HEK293 (cell line): ENCODE results near the gene HIRA.

Experiments used
- CTCF ChIP-seq: fragments of 450-650 bp; formaldehyde crosslinking; IDR thresholded peaks from 2 replicates; pipeline ENCODE4 v1.5.1; 2016; ENCODE audit warnings: missing biosample characterization, missing genetic modification characterization
- GLIS2 ChIP-seq: fragments of 450-650 bp; formaldehyde crosslinking; IDR thresholded peaks from 2 replicates; pipeline ENCODE4 v1.5.1; 2016; ENCODE audit warnings: missing biosample characterization, missing genetic modification characterization
- HIC1 ChIP-seq: fragments of 450-650 bp; formaldehyde crosslinking; IDR thresholded peaks from 2 replicates; pipeline ENCODE4 v1.5.1; 2016; ENCODE audit warnings: missing biosample characterization, missing genetic modification characterization
- IKZF3 ChIP-seq: fragments of 450-650 bp; IDR thresholded peaks from 2 replicates; pipeline ENCODE4 v1.5.0; 2018; ENCODE audit warnings: missing biosample characterization, mild to moderate bottlenecking, missing genetic modification characterization, moderate library complexity
- INSM2 ChIP-seq: fragments of 450-650 bp; formaldehyde crosslinking; IDR thresholded peaks from 2 replicates; pipeline ENCODE4 v1.5.1; 2016; ENCODE audit warnings: missing biosample characterization, missing genetic modification characterization
- OVOL3 ChIP-seq: fragments of 450-650 bp; formaldehyde crosslinking; IDR thresholded peaks from 2 replicates; pipeline ENCODE4 v1.5.1; 2016; ENCODE audit warnings: missing biosample characterization, missing genetic modification characterization
- SP2 ChIP-seq: fragments of 450-650 bp; formaldehyde crosslinking; IDR thresholded peaks from 2 replicates; pipeline ENCODE4 v1.5.1; 2016; ENCODE audit warnings: missing biosample characterization, missing genetic modification characterization
- SP3 ChIP-seq: fragments of 450-650 bp; formaldehyde crosslinking; IDR thresholded peaks from 2 replicates; pipeline ENCODE4 v1.5.1; 2016; ENCODE audit warnings: missing biosample characterization, missing genetic modification characterization
- WT1 ChIP-seq: fragments of 450-650 bp; formaldehyde crosslinking; IDR thresholded peaks from 2 replicates; pipeline ENCODE4 v1.5.1; 2016; ENCODE audit warnings: missing biosample characterization, missing genetic modification characterization
- YY2 ChIP-seq: fragments of 450-650 bp; formaldehyde crosslinking; IDR thresholded peaks from 2 replicates; pipeline ENCODE4 v1.5.1; 2016; ENCODE audit warnings: missing biosample characterization, missing genetic modification characterization
- ZBTB17 ChIP-seq: fragments of 450-650 bp; formaldehyde crosslinking; IDR thresholded peaks from 2 replicates; pipeline ENCODE4 v1.5.1; 2016; ENCODE audit warnings: missing biosample characterization, missing genetic modification characterization
- ZBTB20 ChIP-seq: fragments of 450-650 bp; formaldehyde crosslinking; IDR thresholded peaks from 2 replicates; pipeline ENCODE4 v1.5.1; 2016; ENCODE audit warnings: missing biosample characterization, missing genetic modification characterization
- ZBTB8A ChIP-seq: fragments of 450-650 bp; formaldehyde crosslinking; IDR thresholded peaks from 2 replicates; pipeline ENCODE4 v1.5.1; 2016; ENCODE audit warnings: missing biosample characterization, missing genetic modification characterization
- ZFHX2 ChIP-seq: fragments of 450-650 bp; formaldehyde crosslinking; conservative IDR thresholded peaks from 2 replicates; pipeline ENCODE4 v1.5.1; 2016; ENCODE audit warnings: missing biosample characterization, missing genetic modification characterization
- ZFP37 ChIP-seq: fragments of 450-650 bp; formaldehyde crosslinking; IDR thresholded peaks from 2 replicates; pipeline ENCODE4 v1.5.1; 2016; ENCODE audit warnings: missing biosample characterization, missing genetic modification characterization
- ZNF10 ChIP-seq: fragments of 450-650 bp; formaldehyde crosslinking; IDR thresholded peaks from 2 replicates; pipeline ENCODE4 v1.5.1; 2017; ENCODE audit warnings: missing biosample characterization, missing genetic modification characterization
- ZNF155 ChIP-seq: fragments of 450-650 bp; formaldehyde crosslinking; IDR thresholded peaks from 2 replicates; pipeline ENCODE4 v1.5.1; 2016; ENCODE audit warnings: missing biosample characterization, missing genetic modification characterization
- ZNF157 ChIP-seq: fragments of 450-650 bp; formaldehyde crosslinking; IDR thresholded peaks from 2 replicates; pipeline ENCODE4 v1.5.1; 2016; ENCODE audit warnings: missing biosample characterization, missing genetic modification characterization
- ZNF311 ChIP-seq: fragments of 450-650 bp; formaldehyde crosslinking; IDR thresholded peaks from 2 replicates; pipeline ENCODE4 v1.5.1; 2017; ENCODE audit warnings: missing biosample characterization, missing genetic modification characterization, borderline replicate concordance
- ZNF394 ChIP-seq: fragments of 450-650 bp; formaldehyde crosslinking; IDR thresholded peaks from 2 replicates; pipeline ENCODE4 v1.5.1; 2016; ENCODE audit warnings: missing biosample characterization, missing genetic modification characterization, mild to moderate bottlenecking, moderate library complexity, borderline replicate concordance
- ZNF501 ChIP-seq: fragments of 450-650 bp; formaldehyde crosslinking; IDR thresholded peaks from 2 replicates; pipeline ENCODE4 v1.5.1; 2016; ENCODE audit warnings: missing biosample characterization, missing genetic modification characterization
- ZNF510 ChIP-seq: fragments of 450-650 bp; formaldehyde crosslinking; IDR thresholded peaks from 2 replicates; pipeline ENCODE4 v1.5.1; 2018; ENCODE audit warnings: mild to moderate bottlenecking, missing genetic modification characterization, missing biosample characterization; ENCODE audit not compliant: insufficient replicate concordance
- ZNF571 ChIP-seq: fragments of 450-650 bp; formaldehyde crosslinking; IDR thresholded peaks from 2 replicates; pipeline ENCODE4 v1.5.0; 2017; ENCODE audit warnings: missing biosample characterization, missing genetic modification characterization
- ZNF660 ChIP-seq: fragments of 450-650 bp; IDR thresholded peaks from 2 replicates; pipeline ENCODE4 v1.5.1; 2018; ENCODE audit warnings: missing biosample characterization, mild to moderate bottlenecking, missing genetic modification characterization
- ZNF677 ChIP-seq: fragments of 450-650 bp; IDR thresholded peaks from 2 replicates; pipeline ENCODE4 v1.5.0; 2018; ENCODE audit warnings: missing biosample characterization, mild to moderate bottlenecking, missing genetic modification characterization, moderate library complexity
- ZNF777 ChIP-seq: fragments of 450-650 bp; formaldehyde crosslinking; IDR thresholded peaks from 2 replicates; pipeline ENCODE4 v1.5.1; 2017; ENCODE audit warnings: missing biosample characterization, missing genetic modification characterization, borderline replicate concordance
- ZSCAN16 ChIP-seq: fragments of 450-650 bp; formaldehyde crosslinking; IDR thresholded peaks from 2 replicates; pipeline ENCODE4 v1.5.1; 2016; ENCODE audit warnings: missing biosample characterization, missing genetic modification characterization
- TF ChIP-seq, protein P1 (sequence below): fragments of 450-650 bp; formaldehyde crosslinking; IDR thresholded peaks from 2 replicates; pipeline ENCODE4 v1.5.1; 2016; ENCODE audit warnings: missing biosample characterization, missing genetic modification characterization

The HIRA gene

GRCh38 chr22:19291218-19291579 lies 140.3 kb downstream of the HIRA start (continued):
- TF ChIP-seq INSM2 (tag by site-specific recombination) (no peak), OVOL3 (no peak), ZBTB20 (tag by site-specific recombination) (no peak), ZSCAN16 (tag by site-specific recombination) (no peak), ZBTB8A (tag by site-specific recombination) (peak; percentile 94), SP3 (tag by site-specific recombination) (no peak), ZNF571 (tag by site-specific recombination) (no peak), ZNF777 (tag by site-specific recombination) (no peak), ZNF510 (tag by site-specific recombination) (no peak), IKZF3 (tag by site-specific recombination) (no peak), WT1 (tag by site-specific recombination) (no peak), ZNF677 (tag by site-specific recombination) (0 out of 2 replicates have a peak, but pooled peaks have one; percentile 51), YY2 (tag by site-specific recombination) (no peak), ZNF660 (tag by site-specific recombination) (no peak; the same call in 1 of the 2 replicates), ZNF311 (no peak), CTCF (peak; percentile 60; the same call in 1 of the 2 replicates), ZNF501 (tag by site-specific recombination) (no peak), ZNF155 (tag by site-specific recombination) (no peak), HIC1 (tag by site-specific recombination) (no peak), SP2 (tag by site-specific recombination) (peak; percentile 41; the same call in 1 of the 2 replicates), ZBTB17 (tag by site-specific recombination) (no peak), ZNF394 (tag by site-specific recombination) (no peak), ZFP37 (tag by site-specific recombination) (no peak), ZNF157 (no peak), ZFHX2 (tag by site-specific recombination) (peak; percentile 49; the same call in 1 of the 2 replicates), ZNF10 (tag by site-specific recombination) (no peak), GLIS2 (peak; percentile 81)
- TF ChIP-seq, protein P1, sequence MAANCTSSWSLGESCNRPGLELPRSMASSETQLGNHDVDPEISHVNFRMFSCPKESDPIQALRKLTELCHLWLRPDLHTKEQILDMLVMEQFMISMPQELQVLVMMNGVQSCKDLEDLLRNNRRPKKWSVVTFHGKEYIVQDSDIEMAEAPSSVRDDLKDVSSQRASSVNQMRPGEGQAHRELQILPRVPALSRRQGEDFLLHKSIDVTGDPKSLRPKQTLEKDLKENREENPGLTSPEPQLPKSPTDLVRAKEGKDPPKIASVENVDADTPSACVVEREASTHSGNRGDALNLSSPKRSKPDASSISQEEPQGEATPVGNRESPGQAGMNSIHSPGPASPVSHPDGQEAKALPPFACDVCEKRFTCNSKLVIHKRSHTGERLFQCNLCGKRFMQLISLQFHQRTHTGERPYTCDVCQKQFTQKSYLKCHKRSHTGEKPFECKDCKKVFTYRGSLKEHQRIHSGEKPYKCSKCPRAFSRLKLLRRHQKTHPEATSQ, result no peak
